Measurements from ENCODE around the gene KDM3B.

- TF ChIP-seq CTCF (IDR thresholded peaks at IDR 0.05) (no peak), POLR2A (IDR thresholded peaks at IDR 0.05) (no peak)
Observed at GRCh38 chr5:138472353-138472752, 119.9 kb downstream of the KDM3B start.
